CD8-positive, alpha-beta memory T cell (primary cell): ENCODE measurements around the gene ISCU. TPM values are rescaled to one million over a fixed set of nuclear protein-coding genes. Genes with fewer than 3 reads are reported as not detected.

Experiments
- CTCF ChIA-PET: fragments of 350-600 bp; sonication (Branson Sonifier 250); formaldehyde crosslinking; loops from one replicate; lab custom pipeline; 2021; ENCODE audit warnings: antibody characterized with exemption; lab: Charles Lee
- POLR2A ChIA-PET: fragments of 350-600 bp; sonication (Branson Sonifier 250); formaldehyde crosslinking; loops from one replicate; lab custom pipeline; 2021; ENCODE audit warnings: antibody characterized with exemption; lab: Charles Lee
- DNase-seq, 5 donors: peaks; one replicate each; pipeline versions ENCODE4 v3.0.0 to v3.0.0-alpha.2; 2020 to 2022; ENCODE audit warnings: mixed read lengths in 1 of 5
- H3K27ac ChIP-seq: one replicate; pipeline ENCODE4 v1.7.0; 2013; ENCODE audit warnings: low read depth, mild to moderate bottlenecking, low read length, moderate library complexity
- H3K27me3 ChIP-seq: 2 replicates; pipeline ENCODE4 v1.7.0; 2013; ENCODE audit warnings: low read length, mild to moderate bottlenecking; ENCODE audit not compliant: insufficient read depth, poor library complexity, severe bottlenecking
- H3K36me3 ChIP-seq: 2 replicates; pipeline ENCODE4 v1.7.0; 2013; ENCODE audit warnings: mild to moderate bottlenecking, low read length, moderate library complexity; ENCODE audit not compliant: insufficient read depth
- H3K4me1 ChIP-seq: 2 replicates; pipeline ENCODE4 v1.7.0; 2013; ENCODE audit warnings: mild to moderate bottlenecking, low read length, moderate library complexity; ENCODE audit not compliant: insufficient read depth
- H3K4me3 ChIP-seq: 2 replicates; pipeline ENCODE4 v1.7.0; 2013; ENCODE audit warnings: mild to moderate bottlenecking, low read length
- H3K9me3 ChIP-seq: 2 replicates; pipeline ENCODE4 v1.7.0; 2013; ENCODE audit warnings: mild to moderate bottlenecking, low read length
- H3K27ac Mint-ChIP-seq, 8 donors: one replicate each; pipeline ENCODE4 v1.8.0; 2020 to 2021; ENCODE audit warnings: mixed read lengths in 8 of 8, mild to moderate bottlenecking in 6 of 8, inconsistent platforms in 3 of 8, moderate library complexity in 3 of 8
- H3K27me3 Mint-ChIP-seq, 2 donors: one replicate each; pipeline ENCODE4 v1.8.0; 2020 to 2021; ENCODE audit warnings: mixed read lengths in 2 of 2, mild to moderate bottlenecking in 1 of 2, moderate library complexity in 1 of 2
- H3K36me3 Mint-ChIP-seq, 3 donors: one replicate each; pipeline ENCODE4 v1.8.0; 2020 to 2021; ENCODE audit warnings: mixed read lengths in 3 of 3, inconsistent platforms in 1 of 3, mild to moderate bottlenecking in 1 of 3
- H3K4me1 Mint-ChIP-seq, 3 donors: one replicate each; pipeline ENCODE4 v1.8.0; 2020 to 2021; ENCODE audit warnings: mixed read lengths in 3 of 3, inconsistent platforms in 1 of 3, mild to moderate bottlenecking in 1 of 3
- H3K4me3 Mint-ChIP-seq, 7 donors: one replicate each; pipeline ENCODE4 v1.8.0; 2020 to 2021; ENCODE audit warnings: mixed read lengths in 7 of 7, mild to moderate bottlenecking in 6 of 7, moderate library complexity in 4 of 7, inconsistent platforms in 2 of 7
- H3K9me3 Mint-ChIP-seq, 5 donors: one replicate each; pipeline ENCODE4 v1.8.0; 2020 to 2022; ENCODE audit warnings: mixed read lengths in 5 of 5, mild to moderate bottlenecking in 3 of 5, moderate library complexity in 2 of 5, inconsistent platforms in 1 of 5
- polyA plus RNA-seq: library from polyadenylated mRNA; unstranded; fragments of 300-500 nt; fragmentation: Illumina TruSeq; gene quantifications from one replicate; pipeline ENCODE4 v1.2.3, GENCODE V29; 2021
- total RNA-seq, 2 experiments: library from RNA; stranded (reverse); gene quantifications; one replicate each; pipeline ENCODE4 v1.2.3, GENCODE V29; 2021

The ISCU gene
- total and polyA plus RNA-seq, 3 experiments from 2014 or later, result 113 to 302 (median 116) TPM

DNA sequence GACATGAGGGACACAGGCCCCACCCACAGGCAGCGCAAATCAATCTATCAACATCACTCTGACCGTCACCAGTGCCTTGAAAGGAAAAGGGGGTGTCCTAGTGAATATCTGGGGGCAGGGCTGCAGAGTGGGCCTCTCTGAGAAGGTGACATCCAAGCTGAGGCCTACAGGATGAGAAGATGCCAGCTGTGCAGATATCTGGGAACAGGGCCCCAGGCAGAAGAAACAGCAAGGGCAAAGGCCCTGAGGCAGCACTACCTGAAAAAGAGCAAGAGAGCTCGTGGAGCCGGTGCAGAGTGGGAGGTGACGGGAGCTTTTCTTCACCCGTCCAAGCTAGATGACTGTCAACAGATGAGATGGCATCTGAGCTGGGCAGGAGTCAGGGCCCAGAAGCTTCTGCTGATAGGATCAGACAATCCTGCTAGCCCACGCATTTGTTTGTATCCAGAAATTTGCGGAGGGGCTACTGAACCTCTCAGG is 48.0 kb downstream of the ISCU start:
- Mint-ChIP-seq H3K9me3 (peaks cover 0 to 2% (median 0%) of the 10 kb centered on the region in 5 donors), H3K4me3 (no peak overlapping the region), H3K4me1 (peaks cover 15 to 16% (median 15%) of the 10 kb centered on the region in 3 donors), H3K27ac (peak overlapping the region in 3 of 8 donors; percentile 43 to 86 (median 69)), H3K27me3 (peaks cover 0 to 3% of the 10 kb centered on the region in 2 donors), H3K36me3 (peaks cover 0 to 3% (median 0%) of the 10 kb centered on the region in 3 donors)
- Histone ChIP-seq H3K27ac (no peak overlapping the region), H3K9me3 (peaks cover under 1% of the 10 kb centered on the region), H3K4me3 (no peak overlapping the region), H3K4me1 (no peaks in the 10 kb centered on the region), H3K27me3 (no peaks in the 10 kb centered on the region), H3K36me3 (no peaks in the 10 kb centered on the region)
- ChIA-PET POLR2A (no interaction called here), CTCF (interaction anchor here (0.8 to 5.6 kb wide), 5 partner anchors 8 to 54 kb away, joined by 3 to 28 read pairs (median 6); partner anchors contain the start of gene SELPLG)
- DNase-seq, result no peak

DNA sequence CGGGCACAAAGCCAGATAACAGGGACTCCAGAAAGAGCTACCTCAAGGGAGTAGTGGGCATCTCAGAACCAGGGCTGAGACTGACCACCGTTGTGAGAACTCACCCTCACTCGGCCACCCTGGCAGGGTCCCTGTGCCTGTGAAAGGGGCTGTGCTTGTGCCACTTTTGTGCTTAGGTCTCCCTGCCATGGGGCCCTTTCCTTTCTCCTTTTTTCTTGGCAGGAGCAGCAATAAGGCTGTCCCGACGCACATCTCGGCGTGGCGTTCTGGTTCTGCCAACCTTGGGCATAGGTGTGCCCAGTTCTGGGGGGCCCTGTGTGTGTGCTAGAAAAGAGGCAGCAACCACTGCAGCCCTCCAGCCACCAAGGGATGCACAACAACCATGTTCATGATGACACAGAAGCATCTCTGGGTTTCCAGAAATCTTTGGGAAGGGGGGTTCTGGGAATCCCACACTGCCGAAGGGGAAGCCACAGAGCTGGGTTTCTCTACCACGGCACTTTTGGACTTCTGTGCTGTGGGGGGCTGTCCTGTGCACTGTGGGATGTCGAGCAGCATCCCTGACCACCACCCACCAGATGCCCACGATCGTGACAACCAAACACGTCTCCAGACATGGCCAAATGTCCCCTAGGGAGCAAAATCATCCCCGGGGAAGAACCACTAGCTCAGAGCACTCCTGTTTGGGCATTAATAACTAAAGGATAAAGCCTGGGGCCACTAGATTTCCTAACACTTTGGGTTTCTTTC is 48.6 kb downstream of the ISCU start:
- peak overlapping the region in 1 of 8 donors; percentile 18 for H3K27ac Mint-ChIP-seq
- H3K9me3 Mint-ChIP-seq, result peaks cover 0 to 2% (median 0%) of the 10 kb centered on the region in 5 donors
- H3K9me3 ChIP-seq, result peaks cover 7% of the 10 kb centered on the region
- H3K4me3 Mint-ChIP-seq, result no peak overlapping the region
- no peaks in the 10 kb centered on the region for H3K4me1 ChIP-seq
- no peak overlapping the region for H3K27ac ChIP-seq
- no peaks in the 10 kb centered on the region for H3K27me3 ChIP-seq
- peaks cover 0 to 3% (median 0%) of the 10 kb centered on the region in 3 donors for H3K36me3 Mint-ChIP-seq
- ChIA-PET CTCF (interaction anchor here (0.7 to 5.6 kb wide), 6 partner anchors 7 to 193 kb away, joined by 3 to 28 read pairs (median 6); partner anchors contain the start of gene SELPLG), POLR2A (interaction anchor here (1.0 kb wide), 1 partner anchor 21 kb away, joined by 3 read pairs; no protein-coding TSS in a partner anchor)
- no peak for DNase-seq
- no peak overlapping the region for H3K4me3 ChIP-seq
- H3K36me3 ChIP-seq, result no peaks in the 10 kb centered on the region
- peaks cover 0 to 3% of the 10 kb centered on the region in 2 donors for H3K27me3 Mint-ChIP-seq
- peaks cover 16 to 20% (median 17%) of the 10 kb centered on the region in 3 donors for H3K4me1 Mint-ChIP-seq

DNA sequence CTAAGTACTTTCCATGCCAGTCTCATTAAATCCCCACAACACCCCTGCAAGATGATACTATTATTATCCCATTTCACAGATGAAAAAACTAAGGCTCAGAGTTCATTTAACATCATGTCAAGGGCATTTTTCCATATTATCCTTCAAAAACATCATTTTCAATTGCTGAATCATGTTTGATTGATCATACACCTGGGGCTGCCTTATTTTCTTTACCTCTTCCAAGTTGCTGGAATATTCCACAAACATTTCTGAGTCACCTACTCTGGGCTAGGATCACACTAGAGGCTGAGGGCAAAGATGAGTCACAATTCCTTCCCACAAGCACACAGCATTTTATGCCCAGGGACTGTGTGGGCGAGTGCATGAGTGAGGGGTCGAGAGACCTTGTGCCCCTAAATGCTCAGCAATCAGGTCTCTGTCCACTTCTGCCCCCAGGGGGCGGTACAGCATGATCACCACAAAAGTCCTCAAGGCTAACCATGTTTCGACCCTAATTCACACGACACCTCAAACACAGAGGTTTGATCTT is 49.6 kb downstream of the ISCU start:
- Histone ChIP-seq H3K36me3 (no peaks in the 10 kb centered on the region), H3K27ac (no peak overlapping the region), H3K9me3 (peaks cover 7% of the 10 kb centered on the region), H3K4me3 (no peak overlapping the region), H3K4me1 (peaks cover 8% of the 10 kb centered on the region), H3K27me3 (no peaks in the 10 kb centered on the region)
- H3K4me1 Mint-ChIP-seq, result peaks cover 25 to 29% (median 26%) of the 10 kb centered on the region in 3 donors
- ChIA-PET CTCF (interaction anchor here (0.7 to 11.4 kb wide), 6 partner anchors 22 to 192 kb away, joined by 3 to 330 read pairs (median 6); partner anchors contain the start of genes ISCU and SELPLG), POLR2A (interaction anchor here (1.0 kb wide), 1 partner anchor 20 kb away, joined by 3 read pairs; no protein-coding TSS in a partner anchor)
- H3K9me3 Mint-ChIP-seq, result peaks cover 0 to 7% (median 0%) of the 10 kb centered on the region in 5 donors
- DNase-seq, result peak; percentile 42 to 67 (median 47)
- H3K4me3 Mint-ChIP-seq, result no peak overlapping the region
- peaks cover 0 to 3% of the 10 kb centered on the region in 2 donors for H3K27me3 Mint-ChIP-seq
- H3K27ac Mint-ChIP-seq, result peak overlapping the region in 5 of 8 donors; percentile 55 to 92 (median 70)
- peaks cover 0 to 11% (median 3%) of the 10 kb centered on the region in 3 donors for H3K36me3 Mint-ChIP-seq

DNA sequence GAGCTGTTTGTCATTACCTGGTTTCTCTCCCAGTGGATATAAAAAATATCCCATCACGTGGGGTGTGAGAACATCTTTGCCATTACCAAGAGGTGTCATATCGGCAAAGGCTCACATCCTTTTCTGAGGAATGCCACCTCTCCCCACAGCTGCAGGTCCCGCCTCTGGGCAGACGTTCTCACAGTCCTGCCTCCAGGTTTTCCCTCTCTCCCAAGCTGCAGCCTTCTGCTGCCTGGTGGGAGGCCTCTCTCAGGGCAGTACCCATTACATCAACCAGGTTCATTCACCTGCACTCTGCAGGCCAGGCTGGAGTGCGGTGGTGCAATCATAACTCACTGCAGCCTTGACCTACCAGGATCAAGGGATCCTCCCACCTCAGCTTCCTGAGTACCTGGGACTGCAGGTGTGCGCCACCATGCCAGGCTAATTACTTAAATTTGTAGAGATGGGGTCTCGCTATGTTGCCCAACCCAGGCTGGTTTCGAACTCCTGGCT is 50.4 kb downstream of the ISCU start:
- Mint-ChIP-seq H3K27ac (no peak overlapping the region), H3K4me3 (peak overlapping the region in 1 of 7 donors; percentile 56)

DNA sequence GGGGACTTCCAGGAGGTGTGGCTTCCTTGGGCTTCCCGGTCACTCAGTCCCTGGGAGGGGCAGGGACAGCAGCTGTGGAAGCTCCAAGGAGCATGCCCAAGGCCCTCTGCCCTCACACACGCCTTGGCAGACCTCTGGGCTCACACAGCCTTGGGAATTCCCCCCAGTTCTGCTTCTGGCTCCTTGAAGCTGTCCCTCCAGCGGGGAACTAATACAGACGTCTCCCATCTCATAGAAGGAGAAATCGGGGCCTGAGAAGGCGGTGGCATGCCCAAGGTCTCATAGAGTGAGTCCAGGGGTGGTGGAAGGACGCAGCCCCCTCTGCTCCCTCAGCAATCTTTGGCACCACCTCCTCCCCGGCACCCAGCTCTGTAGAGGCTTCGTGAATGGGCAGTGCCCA is 51.2 kb downstream of the ISCU start:
- Histone ChIP-seq H3K4me1 (peaks cover 24% of the 10 kb centered on the region), H3K27ac (no peak overlapping the region), H3K27me3 (no peaks in the 10 kb centered on the region), H3K36me3 (no peaks in the 10 kb centered on the region), H3K9me3 (peaks cover 7% of the 10 kb centered on the region), H3K4me3 (no peak overlapping the region)
- no peak overlapping the region for H3K4me3 Mint-ChIP-seq
- peaks cover 40 to 45% (median 41%) of the 10 kb centered on the region in 3 donors for H3K4me1 Mint-ChIP-seq
- H3K27me3 Mint-ChIP-seq, result no peaks in the 10 kb centered on the region
- peak overlapping the region in 2 of 8 donors; percentile 23 to 98 for H3K27ac Mint-ChIP-seq
- peaks cover 0 to 7% (median 0%) of the 10 kb centered on the region in 5 donors for H3K9me3 Mint-ChIP-seq
- ChIA-PET POLR2A (no interaction called here), CTCF (interaction anchor here (1.8 to 11.4 kb wide), 2 partner anchors 21 to 190 kb away, joined by 9 to 330 read pairs; partner anchors contain the start of gene SELPLG)
- H3K36me3 Mint-ChIP-seq, result peaks cover 6 to 11% (median 6%) of the 10 kb centered on the region in 3 donors
- no peak for DNase-seq

More for the DNA sequence above, 50.4 kb downstream of the ISCU start:
- Histone ChIP-seq H3K27ac (no peak overlapping the region), H3K27me3 (no peaks in the 10 kb centered on the region), H3K4me1 (peaks cover 17% of the 10 kb centered on the region), H3K9me3 (peaks cover 7% of the 10 kb centered on the region), H3K36me3 (no peaks in the 10 kb centered on the region), H3K4me3 (no peak overlapping the region)
- Mint-ChIP-seq H3K36me3 (peaks cover 3 to 11% (median 6%) of the 10 kb centered on the region in 3 donors), H3K9me3 (peaks cover 0 to 7% (median 0%) of the 10 kb centered on the region in 5 donors), H3K27me3 (no peaks in the 10 kb centered on the region), H3K4me1 (peaks cover 34 to 38% (median 34%) of the 10 kb centered on the region in 3 donors)
- POLR2A ChIA-PET, result interaction anchor here (0.6 kb wide), 1 partner anchor 191 kb away, joined by 3 read pairs; no protein-coding TSS in a partner anchor
- DNase-seq, result no peak
- CTCF ChIA-PET, result interaction anchor here (0.9 to 11.4 kb wide), 5 partner anchors 21 to 191 kb away, joined by 4 to 330 read pairs (median 5); partner anchors contain the start of genes ISCU and SELPLG

DNA sequence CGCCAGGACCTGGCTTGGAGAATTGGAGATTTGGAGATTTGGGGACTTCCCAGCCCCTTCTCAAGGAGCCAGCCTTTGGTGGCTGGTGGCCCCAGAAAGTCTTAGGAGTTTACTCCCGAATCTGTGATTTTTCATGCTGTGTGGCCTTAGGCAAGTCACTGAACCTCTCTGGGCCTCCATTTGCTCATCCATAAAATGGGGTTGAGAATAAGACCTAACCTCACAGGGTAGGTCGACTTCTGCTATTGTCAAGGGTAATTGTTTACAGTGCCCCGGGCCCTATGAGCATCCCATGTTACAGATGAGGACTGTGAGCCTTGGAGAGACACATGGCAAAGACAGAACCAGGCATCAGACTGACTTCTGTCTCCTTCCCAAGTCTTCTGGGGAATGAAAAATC is 51.6 kb downstream of the ISCU start:
- ChIA-PET POLR2A (no interaction called here), CTCF (interaction anchor here (1.8 to 11.4 kb wide), 3 partner anchors 20 to 190 kb away, joined by 9 to 330 read pairs (median 206); partner anchors contain the start of genes ISCU, SART3 and SELPLG)
- Histone ChIP-seq H3K36me3 (no peaks in the 10 kb centered on the region), H3K27ac (no peak overlapping the region), H3K4me3 (no peak overlapping the region), H3K9me3 (peaks cover 7% of the 10 kb centered on the region), H3K27me3 (no peaks in the 10 kb centered on the region), H3K4me1 (peaks cover 26% of the 10 kb centered on the region)
- H3K4me3 Mint-ChIP-seq, result peak overlapping the region in 1 of 7 donors; percentile 15
- no peak for DNase-seq
- H3K27me3 Mint-ChIP-seq, result no peaks in the 10 kb centered on the region
- peaks cover 6 to 11% (median 8%) of the 10 kb centered on the region in 3 donors for H3K36me3 Mint-ChIP-seq
- peaks cover 43 to 50% (median 46%) of the 10 kb centered on the region in 3 donors for H3K4me1 Mint-ChIP-seq
- H3K27ac Mint-ChIP-seq, result peak overlapping the region in 7 of 8 donors; percentile 36 to 99 (median 83)
- peaks cover 0 to 7% (median 0%) of the 10 kb centered on the region in 5 donors for H3K9me3 Mint-ChIP-seq

DNA sequence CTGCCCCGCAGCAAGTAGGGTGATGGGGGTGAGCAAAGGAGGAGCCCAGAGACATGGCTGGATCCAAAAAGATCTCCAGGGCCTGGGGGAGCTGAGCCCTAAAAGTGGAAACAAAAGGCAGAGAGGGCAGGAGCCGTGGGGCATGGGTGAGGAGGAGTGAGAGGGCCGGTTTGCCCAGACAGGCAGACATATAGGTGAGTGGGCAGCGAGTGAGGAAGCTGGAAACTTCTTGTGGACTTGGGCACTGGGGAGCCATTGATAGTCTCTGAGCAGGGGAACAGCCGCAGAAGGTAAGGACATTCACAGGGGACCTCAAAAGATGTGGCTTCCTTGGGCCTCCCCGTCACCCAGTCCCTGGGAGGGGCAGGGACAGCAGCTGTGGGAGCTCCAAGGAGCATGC is 52.2 kb downstream of the ISCU start:
- POLR2A ChIA-PET, result no interaction called here
- Histone ChIP-seq H3K27me3 (no peaks in the 10 kb centered on the region), H3K4me1 (peaks cover 26% of the 10 kb centered on the region), H3K36me3 (no peaks in the 10 kb centered on the region), H3K9me3 (peaks cover 7% of the 10 kb centered on the region), H3K27ac (no peak overlapping the region), H3K4me3 (no peak overlapping the region)
- no peaks in the 10 kb centered on the region for H3K27me3 Mint-ChIP-seq
- peaks cover 7 to 12% (median 11%) of the 10 kb centered on the region in 3 donors for H3K36me3 Mint-ChIP-seq
- DNase-seq, result no peak
- H3K27ac Mint-ChIP-seq, result peak overlapping the region; percentile 17 to 99 (median 86)
- peaks cover 48 to 56% (median 52%) of the 10 kb centered on the region in 3 donors for H3K4me1 Mint-ChIP-seq
- CTCF ChIA-PET, result interaction anchor here (6.0 to 11.4 kb wide), 3 partner anchors 20 to 188 kb away, joined by 44 to 330 read pairs (median 206); partner anchors contain the start of genes ISCU, SART3 and SELPLG
- no peak overlapping the region for H3K4me3 Mint-ChIP-seq
- H3K9me3 Mint-ChIP-seq, result peaks cover 0 to 7% (median 0%) of the 10 kb centered on the region in 5 donors
